HepG2 (cell line): ENCODE results near the gene MRI1. TPM values are rescaled to one million over a fixed set of nuclear protein-coding genes. Genes with fewer than 3 reads are reported as not detected.
A peak's percentile ranks its signal among the peaks of the same experiment; 100 is the strongest.

Source experiments
- ATF6 ChIP-seq: sonication (generic); formaldehyde crosslinking; conservative IDR thresholded peaks from 2 replicates; pipeline ENCODE4 v1.4.0; 2020; ENCODE audit warnings: missing genetic modification reagents
- BRCA1 ChIP-seq: sonication (generic); formaldehyde crosslinking; IDR thresholded peaks from 2 replicates; pipeline ENCODE4 v1.4.0; 2020; ENCODE audit warnings: missing genetic modification reagents
- DR1 ChIP-seq: sonication (generic); formaldehyde crosslinking; IDR thresholded peaks from 2 replicates; pipeline ENCODE4 v1.8.0; 2021; ENCODE audit warnings: mild to moderate bottlenecking, missing genetic modification reagents, inconsistent platforms
- E2F1 ChIP-seq: sonication (generic); formaldehyde crosslinking; IDR thresholded peaks from 2 replicates; pipeline ENCODE4 v1.5.0; 2020; ENCODE audit warnings: missing genetic modification reagents
- FOXJ3 ChIP-seq: sonication (generic); formaldehyde crosslinking; IDR thresholded peaks from 2 replicates; pipeline ENCODE4 v1.4.0; 2020; ENCODE audit warnings: missing genetic modification reagents, mild to moderate bottlenecking, borderline replicate concordance
- GATA4 ChIP-seq: sonication (generic); IDR thresholded peaks from 2 replicates; pipeline ENCODE4 v1.6.1; 2016; ENCODE audit warnings: antibody characterized with exemption, low read depth, borderline replicate concordance
- HCFC1 ChIP-seq: fragments of 150-350 bp; IDR thresholded peaks from 2 replicates; pipeline ENCODE4 v1.6.1; 2014; ENCODE audit warnings: low read depth, low read length
- KDM5B ChIP-seq: sonication (generic); formaldehyde crosslinking; IDR thresholded peaks from 2 replicates; pipeline ENCODE4 v1.4.0; 2020; ENCODE audit warnings: missing genetic modification reagents, mild to moderate bottlenecking, borderline replicate concordance
- PTBP1 ChIP-seq: fragments of 200-400 bp; formaldehyde crosslinking; IDR thresholded peaks from 2 replicates; pipeline ENCODE4 v1.6.1; 2018; ENCODE audit warnings: low read length, low read depth; ENCODE audit not compliant: poor library complexity, severe bottlenecking
- RAD51 ChIP-seq: fragments of 450-650 bp; IDR thresholded peaks from 2 replicates; pipeline ENCODE4 v1.6.1; 2016; ENCODE audit warnings: borderline replicate concordance
- RBM39 ChIP-seq: fragments of 200-400 bp; formaldehyde crosslinking; IDR thresholded peaks from one replicate; pipeline ENCODE4 v1.6.1; 2018; ENCODE audit warnings: antibody characterized with exemption, mild to moderate bottlenecking, low read depth, low read length; ENCODE audit not compliant: poor library complexity, severe bottlenecking
- SAFB2 ChIP-seq: sonication (generic); formaldehyde crosslinking; IDR thresholded peaks from 2 replicates; pipeline ENCODE4 v1.5.1; 2020; ENCODE audit warnings: missing genetic modification reagents, low read depth, mild to moderate bottlenecking, borderline replicate concordance
- SNAI1 ChIP-seq: sonication (generic); formaldehyde crosslinking; IDR thresholded peaks from 2 replicates; pipeline ENCODE4 v1.5.0; 2020; ENCODE audit warnings: mild to moderate bottlenecking, missing genetic modification reagents, borderline replicate concordance
- SOX13 ChIP-seq, 3 experiments: fragments of 450-650 bp in 1 of 3; sonication (generic) in 1 of 3; formaldehyde crosslinking in 1 of 3; IDR thresholded peaks in 2 of 3; conservative IDR thresholded peaks in 1 of 3; 2 replicates each; pipeline versions ENCODE4 v1.5.0 to v1.6.1; 2016 to 2020; ENCODE audit warnings: antibody characterized with exemption in 1 of 3, mild to moderate bottlenecking in 1 of 3, missing compliant biosample characterization in 1 of 3, missing genetic modification reagents in 1 of 3, moderate library complexity in 1 of 3
- ZBTB14 ChIP-seq: sonication (generic); formaldehyde crosslinking; IDR thresholded peaks from 2 replicates; pipeline ENCODE4 v1.4.0; 2020; ENCODE audit warnings: missing genetic modification reagents
- ZMYM4 ChIP-seq: sonication (generic); formaldehyde crosslinking; IDR thresholded peaks from 2 replicates; pipeline ENCODE4 v1.8.1; 2023; ENCODE audit warnings: mild to moderate bottlenecking, missing genetic modification reagents
- ZNF549 ChIP-seq: sonication (generic); formaldehyde crosslinking; IDR thresholded peaks from 2 replicates; pipeline ENCODE4 v1.5.0; 2020; ENCODE audit warnings: missing genetic modification reagents
- ZNF552 ChIP-seq: sonication (generic); formaldehyde crosslinking; IDR thresholded peaks from 2 replicates; pipeline ENCODE4 v1.9.0; 2022; ENCODE audit warnings: missing genetic modification reagents, mild to moderate bottlenecking, borderline replicate concordance
- ZNF576 ChIP-seq: sonication (generic); formaldehyde crosslinking; IDR thresholded peaks from 2 replicates; pipeline ENCODE4 v1.4.0; 2020; ENCODE audit warnings: mild to moderate bottlenecking, missing genetic modification reagents
- ZNF619 ChIP-seq: sonication (generic); formaldehyde crosslinking; IDR thresholded peaks from 2 replicates; pipeline ENCODE4 v1.4.0; 2020; ENCODE audit warnings: mild to moderate bottlenecking, missing genetic modification reagents
- ZNF709 ChIP-seq: sonication (generic); formaldehyde crosslinking; IDR thresholded peaks from 2 replicates; pipeline ENCODE4 v1.5.0; 2020; ENCODE audit warnings: mild to moderate bottlenecking, missing genetic modification reagents
- ZNF761 ChIP-seq: sonication (generic); formaldehyde crosslinking; conservative IDR thresholded peaks from 2 replicates; pipeline ENCODE4 v1.4.0; 2020; ENCODE audit warnings: mild to moderate bottlenecking, missing genetic modification reagents
- polyA plus RNA-seq, 8 experiments: library from polyadenylated mRNA; depleted of rRNA in 3 of 8; stranded (reverse) in 7 of 8; unstranded in 1 of 8; fragments of >200 nt; fragmentation: Illumina TruSeq in 4 of 8; extraction: Trizol in 4 of 8; gene quantifications; 2 replicates each; pipeline versions ENCODE4 v1.2.1 to v1.2.3, GENCODE V29; 2011 to 2016; ENCODE audit warnings: low read depth in 4 of 8, missing spikeins in 1 of 8, mixed read lengths in 1 of 8; ENCODE audit not compliant: insufficient read depth in 1 of 8
- total RNA-seq, 5 experiments: library from RNA; depleted of rRNA; stranded (reverse); fragments of >200 nt; fragmentation: Illumina TruSeq; extraction: Trizol; gene quantifications; 2 replicates each; pipeline ENCODE4 v1.2.3, GENCODE V29; 2016; ENCODE audit warnings: low read depth in 1 of 5

The MRI1 gene
- total and polyA plus RNA-seq, 2 of the 13 experiments (the other 11 are each of a cell fraction or from before 2014, with no cell fraction given), result 20.1 to 20.6 TPM

GRCh38 chr19:13774217-13775191 lies 10.2 kb downstream of the MRI1 start, which contains the start of gene C19orf53 (continued):
- TF ChIP-seq DR1 (CRISPR knock-in tag) (peak; percentile 80), FOXJ3 (no peak), ZNF761 (CRISPR knock-in tag) (peak; percentile 93), RAD51 (no peak), ZMYM4 (CRISPR knock-in tag) (peak; percentile 76; the same call in 1 of the 2 replicates), ATF6 (CRISPR knock-in tag) (peak; percentile 81; the same call in 1 of the 2 replicates), RBM39 (peak; percentile 82), GATA4 (peak; percentile 48; the same call in 1 of the 2 replicates), BRCA1 (CRISPR knock-in tag) (0 out of 2 replicates have a peak, but pooled peaks have one; percentile 51), ZNF549 (CRISPR knock-in tag) (no peak), ZNF619 (peak; percentile 63; the same call in 1 of the 2 replicates), ZNF552 (CRISPR knock-in tag) (peak; percentile 34; the same call in 1 of the 2 replicates), E2F1 (CRISPR knock-in tag) (no peak), ZNF576 (no peak), SNAI1 (CRISPR knock-in tag) (no peak; the same call in 1 of the 2 replicates), ZBTB14 (CRISPR knock-in tag) (no peak), HCFC1 (peak; percentile 99), KDM5B (CRISPR knock-in tag) (peak; percentile 37; the same call in 1 of the 2 replicates), SAFB2 (CRISPR knock-in tag) (peak; percentile 63; the same call in 1 of the 2 replicates), ZNF709 (CRISPR knock-in tag) (no peak), PTBP1 (no peak), SOX13 (IDR thresholded peaks at IDR 0.05) (no peak), SOX13 (CRISPR knock-in tag; conservative IDR thresholded peaks at IDR 0.05 in 1 of 2, IDR thresholded peaks at IDR 0.05 in 1 of 2) (peak in 1 of 2 experiments; percentile 33; a peak in 1 of 4 replicates)
